Uterus (tissue), 4 donors: ENCODE results near the gene FAM168A. TPM values are rescaled to one million over a fixed set of nuclear protein-coding genes. Genes with fewer than 3 reads are reported as not detected.

Source experiments
- DNase-seq, 2 donors: peaks; one replicate each; pipeline ENCODE4 v3.0.0-alpha.2; 2019 to 2020
- H3K27ac ChIP-seq, 2 donors: fragments of 200-600 bp; sonication (generic); 1 replicate in 1 of 2; 2 replicates in 1 of 2; pipeline ENCODE4 v1.5.1; 2016 to 2018
- H3K27me3 ChIP-seq, 2 donors: fragments of 200-600 bp; sonication (generic); one replicate each; pipeline ENCODE4 v1.5.1; 2018 to 2019; ENCODE audit warnings: control low read depth in 1 of 2
- H3K36me3 ChIP-seq, 2 donors: fragments of 200-600 bp; sonication (generic); one replicate each; pipeline ENCODE4 v1.5.1; 2019; ENCODE audit warnings: control low read depth in 1 of 2
- H3K4me1 ChIP-seq, 2 donors: fragments of 200-600 bp; sonication (generic); one replicate each; pipeline ENCODE4 v1.5.1; 2018 to 2019; ENCODE audit warnings: control low read depth in 1 of 2
- H3K4me3 ChIP-seq, 2 donors: fragments of 200-600 bp; sonication (generic); 1 replicate in 1 of 2; 2 replicates in 1 of 2; pipeline ENCODE4 v1.5.1; 2018 to 2019; ENCODE audit warnings: mild to moderate bottlenecking in 1 of 2
- H3K9me3 ChIP-seq, 2 donors: fragments of 200-600 bp; sonication (generic); one replicate each; pipeline ENCODE4 v1.5.1; 2019; ENCODE audit warnings: control low read depth in 1 of 2
- CTCF ChIP-seq, 4 experiments: fragments of 200-600 bp in 2 of 4; fragments of 450-650 bp in 2 of 4; sonication (generic) in 2 of 4; IDR thresholded peaks; one replicate each; pipeline ENCODE4 v1.5.1; 2016 to 2019; ENCODE audit warnings: antibody characterized with exemption in 4 of 4, mild to moderate bottlenecking in 2 of 4, moderate library complexity in 1 of 4
- POLR2A ChIP-seq, 2 donors: fragments of 450-650 bp; IDR thresholded peaks; one replicate each; pipeline ENCODE4 v1.6.1; 2016; ENCODE audit warnings: antibody characterized with exemption in 2 of 2, mild to moderate bottlenecking in 1 of 2, moderate library complexity in 1 of 2
- intact Hi-C: fragments of 100-400 bp; cut with DNase I; formaldehyde crosslinking; loops from one replicate; pipeline ENCODE4 v1.15.1; 2023; ENCODE audit warnings: low total_unique reads
- total RNA-seq, 4 donors: library from RNA; depleted of rRNA in 3 of 4; stranded (reverse); fragments of >200 nt in 3 of 4; gene quantifications; one replicate each; pipeline versions ENCODE4 v1.1.0 to v1.2.4, GENCODE V29; 2014 to 2023
- donor health status: DM: yes; HTN: yes; CAD: no.

The FAM168A gene
- total RNA-seq, 4 donors from 2014 or later, result 7.9 to 50.3 (median 25.8) TPM

- H3K4me3 ChIP-seq, result no peak overlapping the region
- no peak for DNase-seq
- no peaks in the 10 kb centered on the region for H3K9me3 ChIP-seq
- H3K27me3 ChIP-seq, result no peaks in the 10 kb centered on the region
- no peaks in the 10 kb centered on the region for H3K36me3 ChIP-seq
- intact Hi-C loops, result no loop called here
- no peaks in the 10 kb centered on the region for H3K4me1 ChIP-seq
- no peak overlapping the region for H3K27ac ChIP-seq
- TF ChIP-seq POLR2A (IDR thresholded peaks at IDR 0.05) (no peak), CTCF (IDR thresholded peaks at IDR 0.05) (no peak)
Observed at GRCh38 chr11:73428699-73429098, 169.2 kb downstream of the FAM168A start.

GRCh38 chr11:73428227-73428626 lies 169.7 kb downstream of the FAM168A start:
- DNase-seq, result no peak
- no peak overlapping the region for H3K27ac ChIP-seq
- TF ChIP-seq CTCF (IDR thresholded peaks at IDR 0.05) (no peak), POLR2A (IDR thresholded peaks at IDR 0.05) (no peak)
- no peaks in the 10 kb centered on the region for H3K27me3 ChIP-seq
- H3K9me3 ChIP-seq, result no peaks in the 10 kb centered on the region
- intact Hi-C loops, result no loop called here
- H3K4me3 ChIP-seq, result no peak overlapping the region
- H3K4me1 ChIP-seq, result no peaks in the 10 kb centered on the region
- no peaks in the 10 kb centered on the region for H3K36me3 ChIP-seq

- H3K36me3 ChIP-seq, result no peaks in the 10 kb centered on the region
- intact Hi-C loops, result no loop called here
- H3K27ac ChIP-seq, result no peak overlapping the region
- no peaks in the 10 kb centered on the region for H3K27me3 ChIP-seq
- DNase-seq, result no peak
- TF ChIP-seq POLR2A (IDR thresholded peaks at IDR 0.05) (no peak), CTCF (IDR thresholded peaks at IDR 0.05) (no peak)
- no peaks in the 10 kb centered on the region for H3K4me1 ChIP-seq
- no peaks in the 10 kb centered on the region for H3K9me3 ChIP-seq
- H3K4me3 ChIP-seq, result no peak overlapping the region
Observed at GRCh38 chr11:73426219-73426850, 171.6 kb downstream of the FAM168A start.

- intact Hi-C loops, result no loop called here
- Histone ChIP-seq H3K27me3 (no peaks in the 10 kb centered on the region), H3K4me3 (no peak overlapping the region), H3K9me3 (no peaks in the 10 kb centered on the region), H3K36me3 (no peaks in the 10 kb centered on the region), H3K4me1 (no peaks in the 10 kb centered on the region), H3K27ac (no peak overlapping the region)
- no peak for DNase-seq
- TF ChIP-seq CTCF (IDR thresholded peaks at IDR 0.05) (no peak), POLR2A (IDR thresholded peaks at IDR 0.05) (no peak)
Observed at GRCh38 chr11:73425108-73425507, 172.8 kb downstream of the FAM168A start.

GRCh38 chr11:73423506-73423905 lies 174.4 kb downstream of the FAM168A start:
- H3K9me3 ChIP-seq, result no peaks in the 10 kb centered on the region
- no peaks in the 10 kb centered on the region for H3K4me1 ChIP-seq
- H3K36me3 ChIP-seq, result no peaks in the 10 kb centered on the region
- H3K4me3 ChIP-seq, result no peak overlapping the region
- DNase-seq, result no peak
- no peaks in the 10 kb centered on the region for H3K27me3 ChIP-seq
- TF ChIP-seq CTCF (IDR thresholded peaks at IDR 0.05) (no peak), POLR2A (IDR thresholded peaks at IDR 0.05) (no peak)
- H3K27ac ChIP-seq, result no peak overlapping the region
- intact Hi-C loops, result no loop called here
